PC-3 (cell line): ENCODE data around the gene KBTBD7. TPM values are rescaled to one million over a fixed set of nuclear protein-coding genes. Genes with fewer than 3 reads are reported as not detected.

Experiments used
- ATAC-seq: fragments of 200-7000 bp; cut with Tn5 transposase; 2 replicates; pipeline ENCODE4 v1.9.1; 2020; ENCODE audit warnings: mild to moderate bottlenecking, moderate library complexity
- Bru-seq: library from RNA; stranded (reverse); fragments of 400-500 nt; gene quantifications from one replicate; lab custom pipeline; 2021; lab: Mats Ljungman, UMichigan
- BruChase-seq, 2 experiments: library from RNA; stranded (reverse); fragments of 400-500 nt; gene quantifications; one replicate each; lab custom pipeline; 2021; lab: Mats Ljungman, UMichigan
- BruUV-seq: library from RNA; stranded (reverse); fragments of 400-500 nt; replicated peaks from 2 replicates; lab custom pipeline; 2021; lab: Mats Ljungman, UMichigan
- CTCF ChIA-PET: fragments of 300-600 bp; sonication (Branson Sonifier 250); formaldehyde crosslinking; loops from one replicate; lab custom pipeline; 2022; ENCODE audit warnings: antibody characterized with exemption; lab: Charles Lee
- POLR2A ChIA-PET: fragments of 300-600 bp; sonication (Branson Sonifier 250); formaldehyde crosslinking; loops from one replicate; lab custom pipeline; 2022; ENCODE audit warnings: antibody characterized with exemption; ENCODE audit not compliant: unreplicated experiment; lab: Charles Lee
- DNase-seq: peaks from one replicate; pipeline ENCODE4 v3.0.0-alpha.2; 2015
- H2AFZ ChIP-seq: fragments of 300-600 bp; sonication (generic); 2 replicates; pipeline ENCODE4 v1.6.0; 2016; ENCODE audit warnings: antibody characterized with exemption, low read length
- H3F3A ChIP-seq: fragments of 300-600 bp; sonication (generic); one replicate; pipeline ENCODE4 v1.6.0; 2017; ENCODE audit warnings: antibody characterized with exemption, low read length, control low read depth, mild to moderate bottlenecking; ENCODE audit not compliant: unreplicated experiment
- H3K27ac ChIP-seq: fragments of 300-600 bp; sonication (generic); 2 replicates; pipeline ENCODE4 v1.5.1; 2016; ENCODE audit warnings: mild to moderate bottlenecking, low read length
- H3K27me3 ChIP-seq: fragments of 300-600 bp; sonication (generic); 2 replicates; pipeline ENCODE4 v1.6.1; 2016; ENCODE audit warnings: low read length, mixed read lengths
- H3K36me3 ChIP-seq: fragments of 300-600 bp; sonication (generic); 2 replicates; pipeline ENCODE4 v1.6.1; 2016; ENCODE audit warnings: low read depth, mixed run types, low read length, mixed read lengths
- H3K4me1 ChIP-seq: fragments of 300-600 bp; sonication (generic); 2 replicates; pipeline ENCODE4 v1.5.1; 2016; ENCODE audit warnings: low read length; ENCODE audit not compliant: insufficient read depth
- H3K4me2 ChIP-seq: fragments of 300-600 bp; sonication (generic); 2 replicates; pipeline ENCODE4 v1.6.0; 2016; ENCODE audit warnings: low read length
- H3K4me3 ChIP-seq: fragments of 300-600 bp; sonication (generic); 2 replicates; pipeline ENCODE4 v1.5.1; 2016; ENCODE audit warnings: mild to moderate bottlenecking, low read length, mixed read lengths
- H3K79me2 ChIP-seq: fragments of 300-600 bp; sonication (generic); 2 replicates; pipeline ENCODE4 v1.6.1; 2017; ENCODE audit warnings: low read length, mixed read lengths
- H3K9ac ChIP-seq: fragments of 300-600 bp; sonication (generic); 2 replicates; pipeline ENCODE4 v1.6.0; 2016; ENCODE audit warnings: mild to moderate bottlenecking, low read length
- H3K9me2 ChIP-seq: fragments of 300-600 bp; sonication (generic); replicated peaks from 2 replicates; pipeline ENCODE4 v1.6.1; 2016; ENCODE audit warnings: mixed run types, low read length, mixed read lengths
- H3K9me3 ChIP-seq: fragments of 300-600 bp; sonication (generic); 2 replicates; pipeline ENCODE4 v1.6.1; 2016; ENCODE audit warnings: low read length, mixed read lengths
- H4K20me1 ChIP-seq: fragments of 300-600 bp; sonication (generic); 2 replicates; pipeline ENCODE4 v1.6.1; 2016; ENCODE audit warnings: low read length, mixed read lengths
- EZH2 ChIP-seq: fragments of 300-600 bp; sonication (generic); IDR thresholded peaks from one replicate; pipeline ENCODE4 v1.6.1; 2017; ENCODE audit warnings: antibody characterized with exemption, mild to moderate bottlenecking, low read length; ENCODE audit not compliant: unreplicated experiment
- EZH2phosphoT487 ChIP-seq: fragments of 300-600 bp; sonication (generic); IDR thresholded peaks from 2 replicates; pipeline ENCODE4 v1.6.1; 2018; ENCODE audit warnings: mild to moderate bottlenecking, antibody characterized with exemption, low read length, borderline replicate concordance
- intact Hi-C: fragments of 100-400 bp; cut with micrococcal nuclease; formaldehyde crosslinking; loops from 2 replicates; pipeline ENCODE4 v1.9.0; 2023
- long read RNA-seq: library from polyadenylated mRNA; unstranded; transcript quantifications from one replicate; pipeline ENCODE4 v2.0.0, GENCODE V29; 2021; ENCODE audit not compliant: unreplicated experiment
- total RNA-seq: library from RNA; depleted of rRNA; stranded (reverse); fragments of >200 nt; gene quantifications from 2 replicates; pipeline ENCODE4 v1.2.3, GENCODE V29; 2014; rRNA removed
- TF ChIP-seq, protein P1 (sequence below): fragments of 300-600 bp; sonication (generic); conservative IDR thresholded peaks from 2 replicates; pipeline ENCODE4 v1.5.1; 2017; ENCODE audit warnings: antibody characterized with exemption, low read depth, mild to moderate bottlenecking, low read length

The KBTBD7 gene
- total RNA-seq (1.0 and 1.6 TPM in 2 replicates), Bru-seq, nascent RNA (percentile 76 among the genes with signal in this experiment), BruChase-seq, experiment 1, labeled RNA remaining after a 6-hour chase (percentile 61 among the genes with signal in this experiment), BruChase-seq, experiment 2, labeled RNA remaining after a 2-hour chase (percentile 91 among the genes with signal in this experiment)
- long read RNA-seq, full-length matches to known transcripts = 38 of 38 reads
- long read RNA-seq, partial matches to known transcripts = 0 of 38 reads
- long read RNA-seq, other reads (novel, unspliced or antisense) = 0 of 38 reads

GRCh38 chr13:41193919-41194824 lies at the start of gene KBTBD7:
KBTBD7 (minus strand) TSS chr13:41194569; CDS start chr13:41194257, 312 bp downstream.
- ChIA-PET POLR2A (no interaction called here), CTCF (interaction anchor here (0.6 kb wide), 1 partner anchor 27 kb away, joined by 3 read pairs; no protein-coding TSS in a partner anchor)
- Histone ChIP-seq H3K36me3 (no peaks in the 10 kb centered on the region), H3F3A (no peaks in the 10 kb centered on the region), H2AFZ (peak within 1 kb of the TSS; percentile 87), H3K27ac (peak within 1 kb of the TSS; percentile 58), H3K9me2 (no peaks in the 10 kb centered on the region), H3K4me3 (peak within 1 kb of the TSS; percentile 59), H3K79me2 (peaks cover 18% of the 10 kb centered on the region), H4K20me1 (no peaks in the 10 kb centered on the region), H3K4me2 (peak within 1 kb of the TSS; percentile 81), H3K27me3 (no peaks in the 10 kb centered on the region), H3K4me1 (peaks cover 18% of the 10 kb centered on the region), H3K9ac (peak within 1 kb of the TSS; percentile 50), H3K9me3 (no peaks in the 10 kb centered on the region)
- intact Hi-C loops = loop anchor here (1.0 kb wide), 1 partner anchor 62 kb away; the partner anchor contains the start of gene KBTBD6
- DNase-seq (peak; percentile 89), ATAC-seq (peak; percentile 96)
- TSS peak; percentile 51 for BruUV-seq
- no peak for TF ChIP-seq EZH2phosphoT487
- TF ChIP-seq, protein P1, sequence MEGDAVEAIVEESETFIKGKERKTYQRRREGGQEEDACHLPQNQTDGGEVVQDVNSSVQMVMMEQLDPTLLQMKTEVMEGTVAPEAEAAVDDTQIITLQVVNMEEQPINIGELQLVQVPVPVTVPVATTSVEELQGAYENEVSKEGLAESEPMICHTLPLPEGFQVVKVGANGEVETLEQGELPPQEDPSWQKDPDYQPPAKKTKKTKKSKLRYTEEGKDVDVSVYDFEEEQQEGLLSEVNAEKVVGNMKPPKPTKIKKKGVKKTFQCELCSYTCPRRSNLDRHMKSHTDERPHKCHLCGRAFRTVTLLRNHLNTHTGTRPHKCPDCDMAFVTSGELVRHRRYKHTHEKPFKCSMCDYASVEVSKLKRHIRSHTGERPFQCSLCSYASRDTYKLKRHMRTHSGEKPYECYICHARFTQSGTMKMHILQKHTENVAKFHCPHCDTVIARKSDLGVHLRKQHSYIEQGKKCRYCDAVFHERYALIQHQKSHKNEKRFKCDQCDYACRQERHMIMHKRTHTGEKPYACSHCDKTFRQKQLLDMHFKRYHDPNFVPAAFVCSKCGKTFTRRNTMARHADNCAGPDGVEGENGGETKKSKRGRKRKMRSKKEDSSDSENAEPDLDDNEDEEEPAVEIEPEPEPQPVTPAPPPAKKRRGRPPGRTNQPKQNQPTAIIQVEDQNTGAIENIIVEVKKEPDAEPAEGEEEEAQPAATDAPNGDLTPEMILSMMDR = no peak

- no peaks in the 10 kb centered on the region for H3K36me3 ChIP-seq
- no peak overlapping the region for H3K27ac ChIP-seq
- no peak for DNase-seq
- H3K4me3 ChIP-seq = no peak overlapping the region
- no peak overlapping the region for H2AFZ ChIP-seq
- intact Hi-C loops = no loop called here
- no peaks in the 10 kb centered on the region for H3F3A ChIP-seq
- TF ChIP-seq EZH2phosphoT487 (no peak), EZH2 (no peak)
- TF ChIP-seq, protein P1 = no peak
- no peaks in the 10 kb centered on the region for H3K9me2 ChIP-seq
- H4K20me1 ChIP-seq = no peaks in the 10 kb centered on the region
- H3K4me2 ChIP-seq = no peak overlapping the region
- H3K79me2 ChIP-seq = no peaks in the 10 kb centered on the region
- POLR2A ChIA-PET = no interaction called here
- no peaks in the 10 kb centered on the region for H3K27me3 ChIP-seq
- no peaks in the 10 kb centered on the region for H3K9me3 ChIP-seq
- no peak overlapping the region for H3K9ac ChIP-seq
- ATAC-seq = no peak
- H3K4me1 ChIP-seq = no peaks in the 10 kb centered on the region
- BruUV-seq = no TSS peak
- CTCF ChIA-PET = no interaction called here
These were observed 47.3 kb upstream of the KBTBD7 start for GRCh38 chr13:41241626-41242025.
